Activated CD4-positive, CD25-positive, alpha-beta regulatory T cell (primary cell): Measurements from ENCODE around the gene CISH.

Experiments used
- DNase-seq, 4 experiments: peaks; one replicate each; lab custom pipeline; 2025; lab: John Stamatoyannopoulos, UW

The CISH gene

DNA sequence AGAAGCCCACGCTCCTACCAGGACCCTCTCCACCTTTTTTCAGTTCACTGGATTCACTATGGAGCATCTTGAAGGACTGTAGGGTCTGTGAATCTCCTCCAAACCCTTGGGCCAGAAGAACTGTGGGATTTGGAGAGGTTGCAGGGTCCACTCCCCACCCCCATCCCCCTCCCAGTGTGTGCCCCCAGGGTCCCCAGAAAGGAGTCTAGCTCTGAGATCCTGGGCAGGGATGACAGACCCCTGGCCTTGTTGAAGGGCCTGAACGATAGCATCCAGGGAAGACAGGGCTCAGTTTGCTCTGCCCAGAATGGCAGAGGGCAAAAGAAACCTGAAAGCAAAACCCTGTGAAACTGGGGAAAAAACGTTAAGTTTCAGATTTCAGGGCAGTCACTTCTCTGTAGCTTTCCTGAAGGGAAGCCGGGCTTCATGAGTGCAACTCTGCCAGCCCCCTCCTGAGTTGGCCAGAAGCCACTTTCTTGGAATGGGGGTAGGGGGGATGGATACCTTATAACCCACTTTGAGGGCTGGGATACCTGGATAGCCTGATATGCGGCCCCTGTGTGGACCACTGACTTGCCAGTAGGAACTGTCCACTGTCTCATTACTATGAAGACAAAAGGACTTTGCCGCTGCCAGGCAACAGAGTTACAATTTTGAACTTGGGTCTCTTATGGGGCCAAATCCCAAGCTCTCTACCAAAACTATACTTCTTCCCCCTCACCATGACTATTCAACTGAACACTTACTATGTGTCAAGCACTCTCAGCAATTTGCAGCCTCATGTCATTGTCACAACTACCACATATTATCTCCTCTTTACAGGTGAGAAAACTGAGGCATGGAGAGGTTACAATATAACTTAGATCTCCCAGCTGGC lies 1.6 kb upstream of the CISH start:
- no peak for DNase-seq

DNA sequence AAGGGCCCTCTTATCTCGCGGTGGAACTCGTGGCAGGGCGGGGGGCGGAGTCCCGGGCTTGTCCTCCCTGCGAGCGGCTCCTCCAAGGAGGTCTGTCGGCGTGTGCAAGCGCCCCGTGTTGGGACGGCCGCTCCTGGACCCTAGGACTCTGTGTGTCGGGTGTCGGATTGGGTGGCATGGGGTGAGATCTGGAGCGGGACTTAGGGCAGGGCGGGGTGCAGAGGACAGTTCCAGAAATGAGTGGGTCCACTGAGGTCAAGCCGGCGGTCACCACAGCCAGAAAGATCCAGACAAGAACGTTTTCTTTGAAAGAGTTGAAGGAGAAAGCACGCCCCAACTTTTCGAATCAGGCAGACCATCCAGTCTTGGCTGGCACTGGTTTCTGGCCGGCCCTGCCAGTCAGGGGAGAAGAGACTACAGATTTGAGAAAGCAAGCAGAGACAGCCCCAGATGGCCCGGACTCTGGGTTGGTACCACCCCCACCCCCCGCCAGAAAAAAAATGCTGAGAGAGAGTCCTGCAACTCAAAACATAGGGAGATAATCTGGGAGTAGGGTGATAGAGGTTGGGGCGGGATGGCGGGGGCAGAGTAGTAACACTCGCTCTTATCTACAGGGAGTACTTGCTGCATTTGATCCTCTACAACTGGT lies 784 bp upstream of the CISH start:
- peak in 2 of 4 experiments; percentile 34 to 42 for DNase-seq

- no peak for DNase-seq
These were observed 546 bp downstream of the CISH start for GRCh38 chr3:50610992-50611463.

GRCh38 chr3:50610181-50610971 lies 1.2 kb downstream of the CISH start:
- DNase-seq = peak in 1 of 4 experiments; percentile 23

- no peak for DNase-seq
These were observed 1.9 kb downstream of the CISH start for GRCh38 chr3:50609763-50610085.

DNA sequence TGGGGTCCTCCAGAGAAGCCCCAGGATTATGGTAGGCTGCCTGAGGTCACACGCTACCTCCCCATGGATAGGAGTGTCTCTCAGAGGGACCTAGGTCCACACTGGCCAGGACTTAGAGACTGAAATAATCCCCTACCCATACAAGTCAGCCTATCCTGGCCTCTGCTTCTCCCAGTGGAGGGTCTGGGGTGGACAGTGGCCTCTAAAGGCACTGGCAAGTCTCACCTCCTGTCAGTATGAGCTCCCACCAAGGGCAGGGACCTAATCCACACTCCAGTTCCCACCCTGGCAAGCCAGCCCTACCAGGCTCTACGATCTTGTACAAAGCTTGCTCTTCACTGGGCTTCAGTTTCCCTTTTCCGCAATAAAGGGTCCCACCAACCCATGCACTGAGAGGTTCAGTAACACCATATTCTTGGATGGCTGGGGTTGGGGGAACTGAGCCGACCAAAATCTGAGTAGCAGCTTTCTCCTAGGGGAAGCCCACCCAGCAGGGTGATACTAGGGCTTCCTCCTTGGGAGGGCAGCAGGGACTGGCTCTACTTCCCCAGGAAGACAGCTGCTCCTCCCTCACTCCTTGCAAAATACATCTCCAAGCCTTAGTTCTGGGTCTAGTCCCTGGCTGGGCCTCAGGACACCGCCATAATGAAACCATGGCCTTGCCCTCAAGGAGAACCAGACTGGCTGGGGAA lies 2.4 kb downstream of the CISH start:
- no peak for DNase-seq

- DNase-seq = no peak
These were observed 3.3 kb downstream of the CISH start for GRCh38 chr3:50608278-50608677.

DNA sequence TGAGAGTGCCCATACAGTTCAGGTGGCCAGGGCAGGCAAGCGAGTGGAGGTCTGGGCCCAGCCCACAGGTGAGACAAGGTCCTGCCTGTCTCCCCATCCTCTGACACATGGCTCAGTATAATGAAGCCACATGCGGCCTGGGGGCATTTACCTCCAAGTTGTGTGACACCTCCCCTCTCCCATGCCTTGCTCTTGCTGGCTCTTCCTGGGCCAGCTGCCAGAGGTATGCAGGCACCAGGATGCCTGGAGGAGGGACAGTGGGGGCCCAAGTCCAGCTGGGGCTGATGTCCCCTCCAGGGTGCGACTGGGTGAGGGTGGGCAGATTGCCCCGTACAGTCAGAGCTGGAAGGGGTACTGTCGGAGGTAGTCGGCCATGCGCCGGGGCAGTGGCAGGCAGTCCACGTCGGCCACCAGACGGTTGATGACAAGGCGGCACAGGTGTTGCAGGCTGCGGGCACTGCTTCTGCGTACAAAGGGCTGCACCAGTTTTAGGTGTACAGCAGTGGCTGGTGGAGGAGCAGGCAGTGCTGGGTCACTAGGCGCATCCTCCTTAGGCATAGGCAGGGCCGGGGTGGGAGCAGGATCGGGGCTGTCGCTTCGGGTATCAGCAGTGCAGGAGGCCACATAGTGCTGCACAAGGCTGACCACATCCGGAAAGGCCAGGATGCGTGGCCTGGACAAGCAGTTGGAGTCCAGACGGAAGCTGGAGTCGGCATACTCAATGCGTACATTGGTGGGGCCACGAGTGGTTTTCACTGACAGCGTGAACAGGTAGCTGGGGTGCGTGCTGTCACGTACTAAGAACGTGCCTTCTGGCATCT lies 4.1 kb downstream of the CISH start:
- DNase-seq = no peak

DNA sequence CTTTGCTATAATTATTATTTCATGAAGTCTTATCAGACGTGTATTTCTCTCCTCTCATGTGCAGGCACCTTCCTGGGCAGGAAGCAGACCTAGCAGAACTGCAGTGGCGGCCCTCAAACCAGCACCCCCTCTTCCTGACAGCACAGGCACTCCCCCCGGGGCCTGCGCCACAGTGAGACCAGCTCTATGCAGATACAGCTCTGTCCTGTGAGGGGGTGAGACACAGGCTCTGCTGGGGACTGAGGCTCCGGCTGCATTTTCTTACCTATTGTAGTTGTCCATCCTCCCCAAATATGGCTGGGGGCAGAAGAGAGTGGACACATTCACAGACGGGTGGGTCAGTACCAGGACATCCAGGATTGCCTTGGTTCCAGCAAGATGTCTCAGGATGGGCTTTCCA lies 5.0 kb downstream of the CISH start:
- no peak for DNase-seq

- no peak for DNase-seq
These were observed 5.7 kb downstream of the CISH start for GRCh38 chr3:50605901-50606326.

DNA sequence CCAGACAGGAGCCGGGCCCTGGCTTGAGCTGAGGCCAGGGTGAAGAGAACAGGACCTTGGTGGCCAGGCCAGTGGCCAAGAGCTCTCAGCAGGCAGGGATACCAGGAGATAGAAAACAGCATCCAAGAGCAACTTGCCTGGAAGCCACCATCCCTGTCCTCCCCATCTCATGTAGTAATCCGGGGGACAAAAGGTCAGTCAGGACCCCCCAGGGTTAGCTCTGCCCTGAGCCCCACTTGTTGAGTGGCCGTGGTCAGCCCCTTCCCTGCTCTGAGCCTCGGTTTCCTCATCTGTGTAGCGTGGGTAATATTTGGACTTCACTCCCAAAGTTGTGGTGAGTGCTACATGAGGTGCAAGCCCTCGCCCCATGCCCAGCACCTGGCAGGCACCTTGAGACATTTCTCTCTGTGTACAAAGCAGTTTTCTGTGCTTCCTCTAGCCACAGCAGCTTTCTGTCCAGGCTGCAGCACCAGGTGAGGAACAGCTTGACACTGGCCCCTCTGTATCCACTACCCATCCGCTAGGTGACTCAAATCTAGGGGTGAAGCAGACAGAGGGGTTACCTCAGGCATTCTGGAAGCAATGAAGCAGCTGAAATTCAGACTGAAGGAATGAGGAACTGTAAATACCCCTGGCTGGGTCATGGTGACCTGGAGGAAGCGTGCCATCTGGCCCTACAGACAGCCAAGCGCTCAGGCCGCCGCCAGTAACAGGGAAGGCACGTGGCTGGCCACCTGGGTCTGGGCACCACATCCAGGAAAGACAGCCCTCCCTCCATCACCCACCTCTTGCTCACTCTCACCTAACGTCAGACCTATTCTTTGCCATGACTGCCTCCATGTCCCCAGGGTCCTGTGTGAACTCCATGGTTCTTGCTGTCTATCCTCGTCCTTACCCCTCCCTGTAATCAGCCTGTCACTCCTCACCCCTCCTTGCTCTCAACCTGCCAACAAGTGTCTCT lies 6.7 kb downstream of the CISH start:
- DNase-seq = no peak

- no peak for DNase-seq
These were observed 7.4 kb downstream of the CISH start for GRCh38 chr3:50604110-50604621.

DNA sequence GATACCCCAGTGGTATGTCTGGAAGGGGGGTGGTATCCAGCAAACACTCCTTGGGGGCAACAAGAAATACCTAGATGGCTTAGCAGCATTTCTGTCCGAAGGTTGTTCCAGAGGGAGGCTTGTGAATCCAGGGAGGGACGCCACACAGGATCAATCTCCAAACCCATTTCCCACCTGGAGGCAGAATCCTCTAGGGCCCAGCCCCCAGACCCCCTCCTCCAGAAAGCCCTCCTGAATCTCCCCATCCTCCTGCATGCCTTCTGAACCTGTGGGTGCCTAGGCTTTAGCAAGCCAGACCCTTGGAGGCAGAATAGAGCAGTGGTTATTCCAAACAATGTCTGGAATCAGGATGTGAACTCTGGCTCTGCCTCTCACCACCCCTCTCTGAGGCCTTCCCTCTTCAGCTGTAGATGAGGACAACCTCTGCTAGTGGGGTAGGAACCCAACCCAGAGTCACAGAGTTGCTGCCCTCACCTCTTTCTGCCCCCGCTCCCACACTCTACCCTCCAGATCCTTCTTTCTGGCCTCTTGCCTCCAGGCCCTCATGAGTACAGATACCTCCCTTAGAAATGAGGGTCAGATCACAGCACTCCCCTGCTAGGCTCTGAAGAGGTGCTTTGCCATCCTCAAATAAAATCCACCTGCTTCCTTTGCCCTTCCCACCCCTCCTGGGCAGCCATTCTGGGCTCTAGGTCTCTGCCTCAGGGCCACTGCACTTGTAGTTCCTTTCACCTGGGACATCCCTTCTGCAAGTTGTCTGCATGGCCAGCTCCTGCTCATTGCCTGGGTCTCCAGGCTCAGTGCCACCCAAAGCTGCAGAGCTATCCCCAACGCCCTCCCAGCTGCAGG lies 8.1 kb downstream of the CISH start:
- DNase-seq = no peak

- DNase-seq = no peak
These were observed 8.9 kb downstream of the CISH start for GRCh38 chr3:50602595-50603191.

GRCh38 chr3:50600841-50601591 lies 10.6 kb downstream of the CISH start:
- DNase-seq = peak; percentile 64 to 80 (median 76)

DNA sequence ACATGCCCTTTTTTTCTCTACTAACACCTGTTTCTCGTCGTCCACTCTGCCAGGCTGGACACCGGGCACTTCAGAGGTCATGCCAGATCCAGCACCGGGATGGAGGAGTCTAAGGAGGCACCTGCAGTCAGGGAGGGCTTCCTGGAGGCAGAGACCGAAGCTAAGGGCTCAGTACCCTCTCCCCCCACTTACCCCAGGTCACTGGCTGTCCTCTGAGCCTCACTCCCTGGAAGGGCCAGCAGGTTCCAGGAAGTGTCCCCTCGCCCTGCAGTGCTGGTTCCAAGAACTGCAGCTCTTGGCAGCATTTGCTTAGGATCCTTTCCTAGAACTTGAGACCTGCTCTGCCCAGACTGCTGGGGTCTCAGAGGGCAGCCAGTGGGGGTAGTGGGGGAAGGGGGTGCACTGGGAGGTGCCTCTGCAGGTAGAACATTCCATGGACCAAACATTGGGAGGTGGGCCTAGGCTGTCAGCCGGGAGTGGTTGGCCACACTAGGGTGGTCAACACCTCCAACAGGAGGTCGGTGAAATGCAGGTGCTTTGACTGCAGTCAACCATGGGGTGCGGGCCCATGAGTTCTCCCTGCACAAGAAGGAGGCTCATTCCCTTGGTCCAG lies 11.3 kb downstream of the CISH start:
- DNase-seq = no peak

DNA sequence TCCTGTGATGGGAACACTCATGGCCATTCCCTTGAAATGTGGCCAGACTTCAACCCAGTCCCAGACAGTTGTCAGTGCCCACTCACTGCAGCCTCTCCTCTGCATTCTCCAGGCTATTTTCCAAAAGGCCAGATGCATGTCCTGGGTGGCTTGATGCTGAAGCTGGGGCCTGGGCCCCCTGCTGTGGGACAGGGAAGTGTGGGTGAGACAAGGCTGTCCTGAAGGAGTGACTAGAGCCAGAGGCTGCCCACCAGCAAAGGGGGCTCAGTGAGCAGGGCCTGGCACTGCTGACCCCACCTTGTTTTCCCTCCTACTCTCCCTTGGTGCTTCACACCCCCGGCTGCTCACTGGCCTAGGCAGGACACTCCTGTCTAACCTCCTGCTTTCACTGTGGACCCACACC lies 11.9 kb downstream of the CISH start:
- no peak for DNase-seq
